Keratinocyte (primary cell): ENCODE measurements around the gene BICDL1. TPM values are rescaled to one million over a fixed set of nuclear protein-coding genes. Genes with fewer than 3 reads are reported as not detected.

Source experiments
- DNase-seq: peaks from one replicate; pipeline ENCODE4 v3.0.0-alpha.2; 2011; ENCODE audit warnings: low read depth, missing footprints, low spot score
- FAIRE-seq: peaks from 2 replicates; lab custom pipeline; 2011; peaks lifted over from hg19 to GRCh38; lab: Jason Lieb, UNC
- H2AFZ ChIP-seq: 2 replicates; pipeline ENCODE4 v1.6.0; 2012; ENCODE audit warnings: low read length, control low read depth, inconsistent platforms; ENCODE audit not compliant: control insufficient read depth
- H3K27ac ChIP-seq: 2 replicates; pipeline ENCODE4 v1.5.1; 2011; ENCODE audit warnings: low read length; ENCODE audit not compliant: control insufficient read depth, insufficient read depth
- H3K27me3 ChIP-seq: 3 replicates; pipeline ENCODE4 v1.6.0; 2011; ENCODE audit warnings: low read length; ENCODE audit not compliant: control insufficient read depth, insufficient read depth; ENCODE audit errors: extremely low read depth
- H3K36me3 ChIP-seq, 2 experiments: 2 replicates in 1 of 2; 3 replicates in 1 of 2; pipeline ENCODE4 v1.5.1; 2011; ENCODE audit warnings: low read length in 2 of 2, mild to moderate bottlenecking in 1 of 2; ENCODE audit not compliant: control insufficient read depth in 2 of 2, insufficient read depth in 2 of 2; ENCODE audit errors: extremely low read depth in 1 of 2
- H3K4me1 ChIP-seq: 3 replicates; pipeline ENCODE4 v1.5.1; 2011; ENCODE audit warnings: low read length; ENCODE audit not compliant: control insufficient read depth, insufficient read depth; ENCODE audit errors: extremely low read depth
- H3K4me2 ChIP-seq: 3 replicates; pipeline ENCODE4 v1.6.0; 2011; ENCODE audit warnings: low read depth, low read length; ENCODE audit not compliant: control insufficient read depth, insufficient read depth; ENCODE audit errors: extremely low read depth
- H3K4me3 ChIP-seq, 3 experiments: fragments of 200-600 bp in 1 of 3; sonication (generic) in 1 of 3; 2 replicates in 2 of 3; 3 replicates in 1 of 3; pipeline ENCODE4 v1.5.1; 2011 to 2016; ENCODE audit warnings: low read length in 3 of 3, mild to moderate bottlenecking in 3 of 3, control low read depth in 2 of 3, inconsistent platforms in 1 of 3, low read depth in 1 of 3, mixed read lengths in 1 of 3, mixed run types in 1 of 3, moderate library complexity in 1 of 3; ENCODE audit not compliant: control insufficient read depth in 2 of 3, insufficient read depth in 2 of 3; ENCODE audit errors: extremely low read depth in 1 of 3
- H3K79me2 ChIP-seq: 2 replicates; pipeline ENCODE4 v1.6.0; 2012; ENCODE audit warnings: low read length; ENCODE audit not compliant: control insufficient read depth, insufficient read depth
- H3K9ac ChIP-seq: 3 replicates; pipeline ENCODE4 v1.6.0; 2011; ENCODE audit warnings: low read length; ENCODE audit not compliant: control insufficient read depth, insufficient read depth; ENCODE audit errors: extremely low read depth
- H3K9me1 ChIP-seq: 3 replicates; pipeline ENCODE4 v1.6.0; 2011; ENCODE audit warnings: low read length; ENCODE audit not compliant: control insufficient read depth, insufficient read depth; ENCODE audit errors: extremely low read depth
- H3K9me3 ChIP-seq: 2 replicates; pipeline ENCODE4 v1.5.1; 2012; ENCODE audit warnings: low read depth, low read length; ENCODE audit not compliant: control insufficient read depth
- H4K20me1 ChIP-seq: 3 replicates; pipeline ENCODE4 v1.6.0; 2011; ENCODE audit warnings: low read length; ENCODE audit not compliant: control insufficient read depth, insufficient read depth; ENCODE audit errors: extremely low read depth
- CTCF ChIP-seq, 3 experiments: IDR thresholded peaks in 1 of 3; conservative IDR thresholded peaks in 1 of 3; optimal IDR thresholded peaks in 1 of 3; 2 replicates in 2 of 3; 3 replicates in 1 of 3; pipeline versions ENCODE3 to v1.5.1; 2011; ENCODE audit warnings: low read length in 3 of 3, mild to moderate bottlenecking in 3 of 3, moderate library complexity in 2 of 3, control low read depth in 1 of 3, inconsistent platforms in 1 of 3; ENCODE audit not compliant: insufficient read depth in 2 of 3; ENCODE audit errors: extremely low read depth in 1 of 3
- EZH2 ChIP-seq: IDR thresholded peaks from one replicate; pipeline ENCODE4 v1.6.1; 2012; ENCODE audit warnings: inconsistent platforms, mild to moderate bottlenecking, low read length, moderate library complexity
- dilution Hi-C: fragments of 300-500 bp; cut with MboI; formaldehyde crosslinking; loops from one replicate; pipeline ENCODE4 v1.7.0; 2020; ENCODE audit warnings: low sequenced_read_pairs; ENCODE audit not compliant: extremely low pct_ligation_motif_present
- polyA plus RNA-seq, 5 experiments: library from polyadenylated mRNA; depleted of rRNA in 3 of 5; stranded (reverse) in 3 of 5; stranded (forward) in 1 of 5; unstranded in 1 of 5; fragments of >200 nt; gene quantifications; 1 replicate in 1 of 5; 2 replicates in 3 of 5; 3 replicates in 1 of 5; pipeline versions ENCODE4 v1.2.1 to v1.2.3, GENCODE V29; 2011 to 2012; ENCODE audit warnings: missing spikeins in 2 of 5, low read depth in 1 of 5, low replicate concordance in 1 of 5

The BICDL1 gene
- polyA plus RNA-seq, 1 donor (not counting 4 experiments of a cell fraction or from before 2014, with no cell fraction given): 6.4 TPM

GRCh38 chr12:119989731-119990381 is 820 bp downstream of the BICDL1 start:
- H3K27ac ChIP-seq: no peak overlapping the region
- H3K4me3 ChIP-seq: peak overlapping the region; percentile 61 to 70 (median 66)
- TF ChIP-seq EZH2: no peak
- no peak for TF ChIP-seq CTCF (optimal IDR thresholded peaks at IDR 0.05 in 1 of 3, IDR thresholded peaks at IDR 0.05 in 1 of 3, conservative IDR thresholded peaks at IDR 0.05 in 1 of 3; ENCODE audit: extremely low read depth in 1 of 3, insufficient read depth in 2 of 3, low read length in 3 of 3)
- peak overlapping the region; percentile 67 for H3K4me2 ChIP-seq
- peaks cover 4% of the 10 kb centered on the region for H4K20me1 ChIP-seq
- peaks cover 11% of the 10 kb centered on the region for H3K4me1 ChIP-seq
- H3K36me3 ChIP-seq: no peaks in the 10 kb centered on the region
- no peaks in the 10 kb centered on the region for H3K27me3 ChIP-seq
- dilution Hi-C loops: no loop called here
- DNase-seq (no peak), FAIRE-seq (no peak)
- H3K9ac ChIP-seq: peak overlapping the region; percentile 40
- no peaks in the 10 kb centered on the region for H3K9me1 ChIP-seq
- no peaks in the 10 kb centered on the region for H3K79me2 ChIP-seq
- no peaks in the 10 kb centered on the region for H3K9me3 ChIP-seq
- peak overlapping the region; percentile 4 for H2AFZ ChIP-seq

- FAIRE-seq (no peak), DNase-seq (no peak)
- Histone ChIP-seq H3K4me2 (peak overlapping the region; percentile 67), H3K79me2 (no peaks in the 10 kb centered on the region), H3K9me1 (no peaks in the 10 kb centered on the region), H3K27ac (no peak overlapping the region), H3K4me1 (peaks cover 11% of the 10 kb centered on the region), H4K20me1 (peaks cover 4% of the 10 kb centered on the region), H3K27me3 (no peaks in the 10 kb centered on the region), H2AFZ (no peak overlapping the region), H3K9me3 (no peaks in the 10 kb centered on the region), H3K4me3 (peak overlapping the region; percentile 61 to 70 (median 66)), H3K9ac (peak overlapping the region; percentile 40), H3K36me3 (no peaks in the 10 kb centered on the region)
- dilution Hi-C loops: no loop called here
- TF ChIP-seq CTCF (optimal IDR thresholded peaks at IDR 0.05 in 1 of 3, IDR thresholded peaks at IDR 0.05 in 1 of 3, conservative IDR thresholded peaks at IDR 0.05 in 1 of 3; ENCODE audit: extremely low read depth in 1 of 3, insufficient read depth in 2 of 3, low read length in 3 of 3) (no peak), EZH2 (no peak)
Measured at GRCh38 chr12:119990382-119990874, 1.4 kb downstream of the BICDL1 start.
